Heart left ventricle (tissue), 16 donors: ENCODE measurements around the gene ECHS1. TPM values are rescaled to one million over a fixed set of nuclear protein-coding genes. Genes with fewer than 3 reads are reported as not detected.

Experiments used
- ATAC-seq, 4 donors: fragments of 200-7000 bp; cut with Tn5 transposase; one replicate each; pipeline ENCODE4 v1.9.1; 2020 to 2022; ENCODE audit warnings: moderate library complexity in 4 of 4, mild to moderate bottlenecking in 3 of 4, moderate number of reproducible peaks in 1 of 4
- DNase-seq, 5 donors: peaks; one replicate each; pipeline ENCODE4 v3.0.0-alpha.2; 2020
- H3K27ac ChIP-seq, 12 donors: fragments of 200-600 bp; sonication (generic) in 4 of 12; one replicate each; pipeline versions ENCODE4 v1.5.0 to v1.8.0; 2016 to 2022; ENCODE audit warnings: mild to moderate bottlenecking in 2 of 12
- H3K27me3 ChIP-seq, 9 donors: fragments of 200-600 bp; sonication (generic) in 2 of 9; one replicate each; pipeline versions ENCODE4 v1.5.1 to v1.8.0; 2016 to 2022; ENCODE audit warnings: mild to moderate bottlenecking in 3 of 9
- H3K36me3 ChIP-seq, 9 donors: fragments of 200-600 bp; sonication (generic) in 2 of 9; one replicate each; pipeline versions ENCODE4 v1.5.0 to v1.8.0; 2018 to 2022; ENCODE audit warnings: mild to moderate bottlenecking in 2 of 9
- H3K4me1 ChIP-seq, 12 donors: fragments of 200-600 bp; sonication (generic) in 4 of 12; one replicate each; pipeline versions ENCODE4 v1.5.0 to v1.8.0; 2016 to 2022; ENCODE audit warnings: mild to moderate bottlenecking in 3 of 12
- H3K4me3 ChIP-seq, 12 donors: fragments of 200-600 bp; sonication (generic) in 4 of 12; one replicate each; pipeline versions ENCODE4 v1.5.0 to v1.8.0; 2017 to 2022; ENCODE audit warnings: mild to moderate bottlenecking in 9 of 12, moderate library complexity in 4 of 12
- H3K9me3 ChIP-seq, 12 donors: fragments of 200-600 bp; sonication (generic) in 4 of 12; one replicate each; pipeline versions ENCODE4 v1.5.0 to v1.8.0; 2016 to 2022; ENCODE audit warnings: mild to moderate bottlenecking in 1 of 12
- POLR2A ChIP-seq, 2 donors: fragments of 450-650 bp; IDR thresholded peaks; one replicate each; pipeline ENCODE4 v1.6.1; 2017; ENCODE audit warnings: antibody characterized with exemption in 2 of 2, mild to moderate bottlenecking in 2 of 2, moderate library complexity in 2 of 2
- WGBS, 4 donors: extraction: QIAGEN DNeasy Blood & Tissue Kit in 2 of 4; methylation state at CpG; one replicate each; pipeline versions ENCODE4 v1.1.5 to v1.1.7; 2013 to 2018; 5-methylcytosine and 5-hydroxymethylcytosine counted together
- intact Hi-C, 10 donors: fragments of 100-400 bp; cut with DNase I; formaldehyde crosslinking; loops; one replicate each; pipeline versions ENCODE4 v1.11.1 to v1.14.2; 2022
- polyA plus RNA-seq, 2 donors: library from polyadenylated mRNA; stranded (reverse); fragments of 200-250 nt; gene quantifications; one replicate each; pipeline ENCODE4 v1.2.3, GENCODE V29; 2013
- total RNA-seq, 9 donors: library from RNA; depleted of rRNA in 2 of 9; stranded (reverse); fragments of >200 nt in 2 of 9; fragmentation: NEBNext Ultra II Directional in 3 of 9; extraction: Animal tissue kit (Norgen Biotek cat#: 25700) in 3 of 9; gene quantifications; one replicate each; pipeline versions ENCODE4 v1.1.0 to v1.2.4, GENCODE V29; 2016 to 2023
- TF ChIP-seq, protein P1 (sequence below), 12 donors: fragments of 200-600 bp; sonication (generic) in 4 of 12; IDR thresholded peaks; one replicate each; pipeline versions ENCODE4 v1.5.0 to v1.8.0; 2018 to 2022; ENCODE audit warnings: antibody characterized with exemption in 12 of 12, mild to moderate bottlenecking in 5 of 12
- donor health status: ischemic (EF 13 %, LVEDD 7.1; RV severe dilation, severe dysfunction).
- donor health status: healthy with polysubstance abuse.
- donor health status: DM: no; HTN: yes; CAD: no.
- donor health status: DM: no; HTN: no; CAD: no.
- donor health status: ischemic (EF 25% LVEDD 6.9; RV normal size, moderate dysfunction).
- donor health status: ischemic (EF 25% LVEDD 5.7; RV mildly dilated, moderate dysfunction).
- donor health status: healthy.
- donor health status: DM: yes; HTN: yes; CAD: no.
- donor health status: ischemic (EF 35%, LVEDD 5.7; RV mildly dilated, moderate dysfunction).
- donor health status: nonischemic (EF 11% LVEDD 7.7; RV severe dilation, severe dysfunction).
- donor health status: DM: yes; HTN: yes; CAD: no.
- donor health status: PGD.
- donor health status: ischemic (EF 29% LVEDD 5.4; RV normal size, mild dysfunction).
- donor health status: nonischemic (EF 23%, LVEDD 6.1; RV moderate dilation, normal function).

ECHS1 gene
- total and polyA plus RNA-seq, 11 donors = 132 to 303 (median 201) TPM

- H3K9me3 ChIP-seq = no peaks in the 10 kb centered on the region
- H3K27me3 ChIP-seq = peaks cover 29 to 73% (median 38%) of the 10 kb centered on the region in 9 donors
- intact Hi-C loops = loop anchor here in 1 of 10 donors (10.0 kb wide), 1 partner anchor 176 kb away; no protein-coding TSS in a partner anchor
- H3K27ac ChIP-seq = no peak overlapping the region
- DNase-seq (no peak), ATAC-seq (no peak)
- no peak overlapping the region for H3K4me3 ChIP-seq
- TF ChIP-seq, protein P1, sequence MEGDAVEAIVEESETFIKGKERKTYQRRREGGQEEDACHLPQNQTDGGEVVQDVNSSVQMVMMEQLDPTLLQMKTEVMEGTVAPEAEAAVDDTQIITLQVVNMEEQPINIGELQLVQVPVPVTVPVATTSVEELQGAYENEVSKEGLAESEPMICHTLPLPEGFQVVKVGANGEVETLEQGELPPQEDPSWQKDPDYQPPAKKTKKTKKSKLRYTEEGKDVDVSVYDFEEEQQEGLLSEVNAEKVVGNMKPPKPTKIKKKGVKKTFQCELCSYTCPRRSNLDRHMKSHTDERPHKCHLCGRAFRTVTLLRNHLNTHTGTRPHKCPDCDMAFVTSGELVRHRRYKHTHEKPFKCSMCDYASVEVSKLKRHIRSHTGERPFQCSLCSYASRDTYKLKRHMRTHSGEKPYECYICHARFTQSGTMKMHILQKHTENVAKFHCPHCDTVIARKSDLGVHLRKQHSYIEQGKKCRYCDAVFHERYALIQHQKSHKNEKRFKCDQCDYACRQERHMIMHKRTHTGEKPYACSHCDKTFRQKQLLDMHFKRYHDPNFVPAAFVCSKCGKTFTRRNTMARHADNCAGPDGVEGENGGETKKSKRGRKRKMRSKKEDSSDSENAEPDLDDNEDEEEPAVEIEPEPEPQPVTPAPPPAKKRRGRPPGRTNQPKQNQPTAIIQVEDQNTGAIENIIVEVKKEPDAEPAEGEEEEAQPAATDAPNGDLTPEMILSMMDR (IDR thresholded peaks at IDR 0.05) = no peak
- no peak for TF ChIP-seq POLR2A (IDR thresholded peaks at IDR 0.05)
- H3K4me1 ChIP-seq = peaks cover 5 to 25% (median 18%) of the 10 kb centered on the region in 12 donors
- WGBS, 4 donors = 89 to 90% (median 90%) methylated on average over 10 of the region's 10 CpGs
- H3K36me3 ChIP-seq = no peaks in the 10 kb centered on the region
Observed at GRCh38 chr10:133338080-133339071, 34.8 kb downstream of the ECHS1 start.

GRCh38 chr10:133337370-133337725 is 35.8 kb downstream of the ECHS1 start:
- Histone ChIP-seq H3K27ac (no peak overlapping the region), H3K4me1 (peaks cover 5 to 25% (median 18%) of the 10 kb centered on the region in 12 donors), H3K9me3 (no peaks in the 10 kb centered on the region), H3K4me3 (no peak overlapping the region), H3K27me3 (peaks cover 29 to 70% (median 35%) of the 10 kb centered on the region in 9 donors), H3K36me3 (no peaks in the 10 kb centered on the region)
- 83 to 88% (median 86%) methylated on average over 3 of the region's 3 CpGs for WGBS, 4 donors
- intact Hi-C loops = loop anchor here in 1 of 10 donors (10.0 kb wide), 1 partner anchor 177 kb away; no protein-coding TSS in a partner anchor
- TF ChIP-seq, protein P1 (IDR thresholded peaks at IDR 0.05) = no peak
- no peak for TF ChIP-seq POLR2A (IDR thresholded peaks at IDR 0.05)
- DNase-seq (no peak), ATAC-seq (no peak)

GRCh38 chr10:133336577-133337369 is 36.4 kb downstream of the ECHS1 start, which contains the start of gene CALY:
TSS of gene CALY (minus strand) at chr10:133336896. CDS start at chr10:133328989, 7,907 bp downstream.
- Histone ChIP-seq H3K4me1 (peaks cover 5 to 25% (median 18%) of the 10 kb centered on the region in 12 donors), H3K9me3 (no peaks in the 10 kb centered on the region), H3K4me3 (peak within 1 kb of the TSS in 11 of 12 donors; percentile 5 to 50 (median 42)), H3K36me3 (no peaks in the 10 kb centered on the region), H3K27ac (no peak within 1 kb of the TSS), H3K27me3 (peaks cover 30 to 70% (median 40%) of the 10 kb centered on the region in 9 donors)
- no peak for ATAC-seq
- intact Hi-C loops = loop anchor here in 1 of 10 donors (10.0 kb wide), 1 partner anchor 178 kb away; no protein-coding TSS in a partner anchor
- TF ChIP-seq POLR2A (IDR thresholded peaks at IDR 0.05) = no peak
- TF ChIP-seq, protein P1 (IDR thresholded peaks at IDR 0.05) = no peak
- peak in 1 of 5 donors; percentile 21 for DNase-seq
- 18 to 22% (median 20%) methylated on average over 54 to 63 of the region's 63 CpGs for WGBS, 4 donors
